Tibial nerve (tissue), 4 donors: Measurements from ENCODE around the gene STK33. TPM values are rescaled to one million over a fixed set of nuclear protein-coding genes. Genes with fewer than 3 reads are reported as not detected.

Experiments
- DNase-seq, 2 donors: peaks; one replicate each; pipeline ENCODE4 v3.0.0-alpha.2; 2019; ENCODE audit warnings: low spot score in 2 of 2
- H3K27ac ChIP-seq, 4 donors: fragments of 200-600 bp; sonication (generic) in 3 of 4; one replicate each; pipeline ENCODE4 v1.5.1; 2017 to 2019; ENCODE audit warnings: mild to moderate bottlenecking in 1 of 4
- H3K27me3 ChIP-seq, 2 donors: fragments of 200-600 bp; sonication (generic) in 1 of 2; one replicate each; pipeline versions ENCODE4 v1.5.1 to v1.6.0; 2017 to 2019
- H3K36me3 ChIP-seq, 3 donors: fragments of 200-600 bp; sonication (generic); one replicate each; pipeline ENCODE4 v1.5.1; 2018 to 2019
- H3K4me1 ChIP-seq, 4 donors: fragments of 200-600 bp; sonication (generic) in 3 of 4; one replicate each; pipeline ENCODE4 v1.5.1; 2017 to 2019
- H3K4me3 ChIP-seq, 4 donors: fragments of 200-600 bp; sonication (generic) in 3 of 4; one replicate each; pipeline ENCODE4 v1.5.1; 2017 to 2019; ENCODE audit warnings: mild to moderate bottlenecking in 1 of 4, moderate library complexity in 1 of 4
- H3K9me3 ChIP-seq, 4 donors: fragments of 200-600 bp; sonication (generic) in 3 of 4; one replicate each; pipeline ENCODE4 v1.5.1; 2017 to 2019
- EP300 ChIP-seq, 2 donors: sonication (generic); formaldehyde crosslinking; IDR thresholded peaks; one replicate each; pipeline ENCODE4 v1.6.1; 2017; ENCODE audit warnings: antibody characterized with exemption in 2 of 2, mild to moderate bottlenecking in 1 of 2
- POLR2A ChIP-seq, 2 donors: fragments of 450-650 bp; IDR thresholded peaks; one replicate each; pipeline ENCODE4 v1.6.1; 2017; ENCODE audit warnings: antibody characterized with exemption in 2 of 2, mild to moderate bottlenecking in 2 of 2, moderate library complexity in 2 of 2
- WGBS, 2 donors: methylation state at CpG; one replicate each; pipeline ENCODE4 v1.1.5; 2018; 5-methylcytosine and 5-hydroxymethylcytosine counted together
- total RNA-seq, 4 donors: library from RNA; depleted of rRNA; stranded (reverse); fragments of >200 nt; gene quantifications; one replicate each; pipeline ENCODE4 v1.1.0, GENCODE V29; 2016
- TF ChIP-seq, protein P1 (sequence below), 5 experiments: fragments of 200-600 bp in 3 of 5; fragments of 450-650 bp in 2 of 5; sonication (generic) in 3 of 5; IDR thresholded peaks; one replicate each; pipeline ENCODE4 v1.5.1; 2016 to 2019; ENCODE audit warnings: antibody characterized with exemption in 5 of 5, mild to moderate bottlenecking in 3 of 5, moderate library complexity in 2 of 5

The STK33 gene
- total RNA-seq, 4 donors from 2014 or later = 3.6 to 6.8 (median 5.0) TPM

DNA sequence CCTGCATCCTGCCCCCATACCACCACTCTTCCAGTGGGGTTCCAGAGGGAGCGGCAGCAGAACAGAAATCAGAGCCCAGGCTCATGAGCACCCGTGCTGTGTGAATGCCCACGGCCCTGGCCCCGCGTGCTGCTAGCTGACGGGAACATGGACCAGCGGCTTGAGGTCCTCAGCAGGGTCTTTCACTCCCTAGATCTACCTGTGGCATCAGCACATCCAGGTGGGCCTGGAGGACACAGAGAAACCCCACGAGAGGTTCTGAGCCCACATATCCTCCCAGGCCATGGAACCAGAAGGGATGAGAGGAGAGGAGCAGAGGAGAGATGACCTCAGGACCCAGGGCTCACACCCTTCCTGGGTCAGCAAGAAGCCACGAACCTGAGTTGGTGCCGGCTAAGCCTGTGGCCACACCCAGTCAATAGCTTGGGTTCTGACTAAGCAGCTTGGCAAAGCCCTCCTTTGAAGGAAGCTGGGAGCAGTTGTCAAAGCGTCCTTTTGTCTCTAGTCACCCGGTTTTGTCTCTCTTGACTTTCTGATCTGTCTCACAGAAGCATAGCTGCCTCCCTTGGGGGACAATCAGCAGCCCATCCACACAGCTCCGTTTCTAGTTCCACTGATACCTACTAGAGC lies 241.0 kb downstream of the STK33 start:
- H3K4me3 ChIP-seq = no peak overlapping the region
- H3K36me3 ChIP-seq = no peaks in the 10 kb centered on the region
- no peak for DNase-seq
- H3K4me1 ChIP-seq = peaks cover 0 to 21% (median 6%) of the 10 kb centered on the region in 4 donors
- no peaks in the 10 kb centered on the region for H3K9me3 ChIP-seq
- 74 to 75% methylated on average over 13 of the region's 13 CpGs for WGBS, 2 donors
- no peaks in the 10 kb centered on the region for H3K27me3 ChIP-seq
- TF ChIP-seq EP300 (IDR thresholded peaks at IDR 0.05) = no peak
- no peak for TF ChIP-seq POLR2A (IDR thresholded peaks at IDR 0.05)
- TF ChIP-seq, protein P1, sequence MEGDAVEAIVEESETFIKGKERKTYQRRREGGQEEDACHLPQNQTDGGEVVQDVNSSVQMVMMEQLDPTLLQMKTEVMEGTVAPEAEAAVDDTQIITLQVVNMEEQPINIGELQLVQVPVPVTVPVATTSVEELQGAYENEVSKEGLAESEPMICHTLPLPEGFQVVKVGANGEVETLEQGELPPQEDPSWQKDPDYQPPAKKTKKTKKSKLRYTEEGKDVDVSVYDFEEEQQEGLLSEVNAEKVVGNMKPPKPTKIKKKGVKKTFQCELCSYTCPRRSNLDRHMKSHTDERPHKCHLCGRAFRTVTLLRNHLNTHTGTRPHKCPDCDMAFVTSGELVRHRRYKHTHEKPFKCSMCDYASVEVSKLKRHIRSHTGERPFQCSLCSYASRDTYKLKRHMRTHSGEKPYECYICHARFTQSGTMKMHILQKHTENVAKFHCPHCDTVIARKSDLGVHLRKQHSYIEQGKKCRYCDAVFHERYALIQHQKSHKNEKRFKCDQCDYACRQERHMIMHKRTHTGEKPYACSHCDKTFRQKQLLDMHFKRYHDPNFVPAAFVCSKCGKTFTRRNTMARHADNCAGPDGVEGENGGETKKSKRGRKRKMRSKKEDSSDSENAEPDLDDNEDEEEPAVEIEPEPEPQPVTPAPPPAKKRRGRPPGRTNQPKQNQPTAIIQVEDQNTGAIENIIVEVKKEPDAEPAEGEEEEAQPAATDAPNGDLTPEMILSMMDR (IDR thresholded peaks at IDR 0.05) = no peak
- no peak overlapping the region for H3K27ac ChIP-seq

DNA sequence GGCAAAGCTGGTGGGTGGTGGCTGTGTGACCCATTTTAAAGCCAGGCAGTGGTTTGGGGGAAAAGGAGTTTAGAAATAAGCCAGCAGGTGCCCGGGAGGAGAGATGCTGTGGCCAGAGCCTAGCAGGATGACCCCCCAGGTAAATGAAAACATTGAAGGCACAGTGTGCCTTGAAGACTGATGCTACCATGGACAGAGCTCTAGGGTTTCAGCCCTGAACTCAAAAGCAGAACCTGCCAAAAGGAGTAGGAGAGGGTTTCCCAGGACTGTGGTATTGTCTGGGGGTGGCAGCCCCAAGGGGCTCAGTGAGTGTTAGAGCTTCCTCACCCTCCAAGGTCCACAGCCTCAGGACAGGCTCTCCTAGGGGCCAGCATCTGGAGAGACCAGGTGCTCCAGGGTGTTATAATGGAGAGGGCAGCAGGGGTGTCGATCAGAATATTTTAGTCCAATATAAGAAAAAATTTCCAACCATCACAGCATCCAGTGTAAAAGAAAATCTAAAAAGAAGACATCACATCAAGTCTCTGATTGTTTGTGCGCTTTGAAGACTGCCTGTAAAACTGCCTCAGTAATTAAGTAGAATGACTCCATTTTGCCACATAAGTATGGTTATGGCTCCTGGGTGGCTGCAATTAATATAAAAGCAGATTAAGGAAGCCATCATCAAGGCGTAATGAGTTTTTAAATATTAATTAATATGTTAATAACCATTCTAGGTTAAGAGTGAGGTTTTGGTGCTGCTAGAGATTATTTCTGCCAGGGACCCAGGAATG lies 241.7 kb downstream of the STK33 start:
- no peak for TF ChIP-seq EP300 (IDR thresholded peaks at IDR 0.05)
- TF ChIP-seq, protein P1 (IDR thresholded peaks at IDR 0.05) = no peak
- TF ChIP-seq POLR2A (IDR thresholded peaks at IDR 0.05) = no peak
- 91 to 92% methylated on average over 4 of the region's 4 CpGs for WGBS, 2 donors

DNA sequence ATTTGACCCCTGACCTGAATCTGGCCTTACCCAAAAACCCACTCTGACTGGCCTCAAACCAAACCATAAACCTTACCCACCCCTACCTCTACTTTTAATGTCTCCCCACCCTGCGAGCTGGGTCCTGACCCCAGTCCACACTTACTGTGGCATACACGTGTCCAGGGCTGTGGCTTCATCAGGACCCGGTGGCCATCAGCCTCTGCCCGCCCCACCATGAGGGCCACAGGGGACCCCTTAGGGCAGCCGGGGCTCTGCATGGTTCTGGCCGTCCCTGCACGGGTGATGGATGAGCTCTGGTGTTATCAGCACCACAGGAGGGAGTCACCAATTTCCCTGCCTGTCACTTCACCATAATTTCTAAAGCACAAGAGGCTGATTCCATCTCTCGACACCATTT lies 242.8 kb downstream of the STK33 start:
- H3K27me3 ChIP-seq = no peaks in the 10 kb centered on the region
- DNase-seq = no peak
- no peaks in the 10 kb centered on the region for H3K9me3 ChIP-seq
- no peaks in the 10 kb centered on the region for H3K36me3 ChIP-seq
- no peak for TF ChIP-seq EP300 (IDR thresholded peaks at IDR 0.05)
- TF ChIP-seq POLR2A (IDR thresholded peaks at IDR 0.05) = no peak
- TF ChIP-seq, protein P1 (IDR thresholded peaks at IDR 0.05) = no peak
- peaks cover 0 to 8% (median 5%) of the 10 kb centered on the region in 4 donors for H3K4me1 ChIP-seq
- no peak overlapping the region for H3K27ac ChIP-seq
- WGBS, 2 donors = 79 to 87% methylated on average over 4 to 8 of the region's 8 CpGs
- H3K4me3 ChIP-seq = no peak overlapping the region

More for the DNA sequence above, 241.7 kb downstream of the STK33 start:
- Histone ChIP-seq H3K36me3 (no peaks in the 10 kb centered on the region), H3K9me3 (no peaks in the 10 kb centered on the region), H3K27me3 (no peaks in the 10 kb centered on the region), H3K27ac (no peak overlapping the region), H3K4me1 (peaks cover 0 to 19% (median 6%) of the 10 kb centered on the region in 4 donors), H3K4me3 (no peak overlapping the region)
- no peak for DNase-seq

DNA sequence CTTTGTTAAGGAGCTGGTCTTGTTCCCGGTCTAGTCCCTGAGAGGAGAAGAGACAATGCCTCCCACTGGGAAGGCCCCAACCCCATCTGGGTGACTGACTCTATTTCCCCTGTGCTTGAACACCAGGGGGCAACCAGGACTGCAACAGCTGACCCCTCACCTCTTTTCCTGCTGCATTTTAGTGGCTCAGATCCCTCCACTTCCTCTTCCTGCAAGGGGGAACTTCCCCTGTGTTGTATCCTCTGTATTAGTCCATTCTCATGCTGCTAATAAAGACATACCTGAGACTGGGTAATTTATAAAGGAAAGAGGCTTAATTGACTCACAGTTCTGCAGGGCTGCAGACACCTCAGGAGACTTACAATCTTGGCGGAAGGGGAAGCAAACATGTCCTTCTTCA lies 246.1 kb downstream of the STK33 start:
- H3K9me3 ChIP-seq = no peaks in the 10 kb centered on the region
- no peak overlapping the region for H3K27ac ChIP-seq
- DNase-seq = no peak
- no peaks in the 10 kb centered on the region for H3K36me3 ChIP-seq
- 96 to 100% methylated on average over 2 of the region's 2 CpGs for WGBS, 2 donors
- TF ChIP-seq, protein P1 (IDR thresholded peaks at IDR 0.05) = no peak
- no peaks in the 10 kb centered on the region for H3K4me1 ChIP-seq
- no peak overlapping the region for H3K4me3 ChIP-seq
- no peaks in the 10 kb centered on the region for H3K27me3 ChIP-seq

DNA sequence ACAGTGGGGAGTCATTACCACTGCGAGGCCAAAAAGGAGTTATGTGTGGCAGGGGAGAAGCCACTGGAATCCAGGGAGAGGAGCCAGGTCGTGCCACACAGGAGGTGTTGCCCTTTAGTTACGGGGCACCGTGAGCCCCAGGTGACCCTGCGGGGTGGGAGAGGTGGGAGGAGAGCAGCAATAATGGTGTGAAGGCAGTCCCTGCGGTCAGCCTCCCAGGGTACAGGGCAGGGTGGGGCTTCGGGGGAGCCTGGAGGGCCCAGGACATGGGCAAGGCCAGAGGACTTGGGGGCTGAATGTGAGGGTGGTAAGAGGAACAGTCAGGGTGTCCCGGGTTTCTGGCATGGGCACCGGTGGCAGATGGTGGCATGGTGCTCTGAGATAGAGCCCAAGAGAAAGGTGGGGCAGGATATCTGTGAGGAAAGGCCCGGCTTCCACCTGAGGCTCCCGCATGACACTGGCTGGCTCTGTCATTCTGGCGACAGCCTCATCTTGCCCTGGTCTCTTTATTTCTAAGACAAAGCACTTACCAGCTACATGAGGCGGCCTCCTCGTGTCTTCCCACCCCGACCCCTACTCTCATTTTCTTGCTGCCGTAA lies 247.8 kb downstream of the STK33 start:
- DNase-seq = no peak
- no peaks in the 10 kb centered on the region for H3K9me3 ChIP-seq
- TF ChIP-seq, protein P1 (IDR thresholded peaks at IDR 0.05) = no peak
- TF ChIP-seq EP300 (IDR thresholded peaks at IDR 0.05) (no peak), POLR2A (IDR thresholded peaks at IDR 0.05) (no peak)
- no peaks in the 10 kb centered on the region for H3K36me3 ChIP-seq
- H3K27ac ChIP-seq = no peak overlapping the region
- no peak overlapping the region for H3K4me3 ChIP-seq
- WGBS, 2 donors = 88 to 89% methylated on average over 16 of the region's 16 CpGs
- H3K4me1 ChIP-seq = no peaks in the 10 kb centered on the region
- no peaks in the 10 kb centered on the region for H3K27me3 ChIP-seq
